Neuronal stem cell (in vitro differentiated cells): ENCODE measurements around the gene KCNE3.

ENCODE experiments used
- DNase-seq: peaks from one replicate; pipeline ENCODE4 v3.0.0-alpha.2; 2013; ENCODE audit warnings: low spot score
- H2AFZ ChIP-seq: one replicate; pipeline ENCODE4 v1.6.1; 2013; ENCODE audit warnings: mild to moderate bottlenecking, low read length, inconsistent platforms
- H2AK5ac ChIP-seq: 2 replicates; pipeline ENCODE4 v1.6.1; 2013; ENCODE audit warnings: low read depth, mild to moderate bottlenecking, inconsistent platforms, low read length, moderate library complexity, mixed read lengths
- H2BK120ac ChIP-seq: 2 replicates; pipeline ENCODE4 v1.6.1; 2013; ENCODE audit warnings: low read depth, mild to moderate bottlenecking, inconsistent platforms, low read length, moderate library complexity, mixed read lengths
- H2BK12ac ChIP-seq: one replicate; pipeline ENCODE4 v1.6.1; 2013; ENCODE audit warnings: low read length, inconsistent platforms
- H2BK15ac ChIP-seq: 2 replicates; pipeline ENCODE4 v1.6.1; 2013; ENCODE audit warnings: mild to moderate bottlenecking, low read length, inconsistent platforms, mixed read lengths
- H2BK5ac ChIP-seq: one replicate; pipeline ENCODE4 v1.6.1; 2013; ENCODE audit warnings: inconsistent platforms, mild to moderate bottlenecking, low read length, moderate library complexity
- H3K14ac ChIP-seq: one replicate; pipeline ENCODE4 v1.6.1; 2013; ENCODE audit warnings: low read length, inconsistent platforms
- H3K18ac ChIP-seq: 2 replicates; pipeline ENCODE4 v1.6.1; 2013; ENCODE audit warnings: low read length, inconsistent platforms
- H3K23ac ChIP-seq: 2 replicates; pipeline ENCODE4 v1.6.1; 2013; ENCODE audit warnings: low read depth, mild to moderate bottlenecking, mixed read lengths, low read length, inconsistent platforms; ENCODE audit not compliant: poor library complexity
- H3K27ac ChIP-seq: replicated peaks from 3 replicates; pipeline ENCODE4 v1.5.1; 2013; ENCODE audit warnings: low read length, inconsistent platforms
- H3K27me3 ChIP-seq, 3 experiments: 2 replicates each; pipeline ENCODE4 v1.6.1; 2013; ENCODE audit warnings: low read length in 3 of 3, mild to moderate bottlenecking in 2 of 3, inconsistent platforms in 1 of 3, low read depth in 1 of 3, mixed read lengths in 1 of 3, moderate library complexity in 1 of 3; ENCODE audit not compliant: control insufficient read depth in 3 of 3, insufficient read depth in 3 of 3
- H3K36me3 ChIP-seq, 2 donors: replicated peaks in 1 of 2; 2 replicates each; pipeline ENCODE4 v1.6.1; 2013; ENCODE audit warnings: low read length in 2 of 2; ENCODE audit not compliant: control insufficient read depth in 2 of 2, insufficient read depth in 2 of 2
- H3K4ac ChIP-seq: 2 replicates; pipeline ENCODE4 v1.6.1; 2013; ENCODE audit warnings: inconsistent platforms, mild to moderate bottlenecking, low read length, moderate library complexity
- H3K4me1 ChIP-seq, 2 donors: 1 replicate in 1 of 2; 2 replicates in 1 of 2; pipeline ENCODE4 v1.6.1; 2013; ENCODE audit warnings: low read length in 2 of 2, low read depth in 1 of 2; ENCODE audit not compliant: control insufficient read depth in 2 of 2, insufficient read depth in 1 of 2
- H3K4me2 ChIP-seq: one replicate; pipeline ENCODE4 v1.6.1; 2013; ENCODE audit warnings: mild to moderate bottlenecking, low read length, inconsistent platforms; ENCODE audit not compliant: insufficient read depth, poor library complexity, severe bottlenecking
- H3K4me3 ChIP-seq, 2 donors: 2 replicates each; pipeline ENCODE4 v1.5.1; 2013; ENCODE audit warnings: low read length in 2 of 2, mild to moderate bottlenecking in 2 of 2, inconsistent platforms in 1 of 2, moderate library complexity in 1 of 2
- H3K79me1 ChIP-seq: one replicate; pipeline ENCODE4 v1.6.1; 2013; ENCODE audit warnings: low read depth, mild to moderate bottlenecking, inconsistent platforms, low read length, moderate library complexity
- H3K9ac ChIP-seq: one replicate; pipeline ENCODE4 v1.6.1; 2013; ENCODE audit warnings: mild to moderate bottlenecking, low read depth, low read length, inconsistent platforms; ENCODE audit not compliant: poor library complexity
- H3K9me3 ChIP-seq, 2 donors: replicated peaks in 1 of 2; 2 replicates each; pipeline versions ENCODE3 to v1.6.1; 2013; ENCODE audit warnings: low read length in 2 of 2, mild to moderate bottlenecking in 2 of 2, inconsistent platforms in 1 of 2, low read depth in 1 of 2, mixed read lengths in 1 of 2, moderate library complexity in 1 of 2; ENCODE audit not compliant: control insufficient read depth in 2 of 2, insufficient read depth in 1 of 2
- H4K8ac ChIP-seq: one replicate; pipeline ENCODE4 v1.6.1; 2013; ENCODE audit warnings: low read depth, mild to moderate bottlenecking, inconsistent platforms, low read length, moderate library complexity
- H4K91ac ChIP-seq: one replicate; pipeline ENCODE4 v1.6.1; 2013; ENCODE audit warnings: low read length, low read depth, mild to moderate bottlenecking, inconsistent platforms; ENCODE audit not compliant: poor library complexity
- WGBS, 2 donors: extraction: QIAGEN DNeasy Blood & Tissue Kit; methylation state at CpG; one replicate each; pipeline ENCODE4 v1.1.7; 2013; ENCODE audit warnings: missing lambda C conversion rate in 2 of 2, mixed read lengths in 1 of 2; ENCODE audit not compliant: insufficient read length in 2 of 2, insufficient replicate concordance in 1 of 2; ENCODE audit errors: extremely low coverage in 2 of 2; 5-methylcytosine and 5-hydroxymethylcytosine counted together

The KCNE3 gene

GRCh38 chr11:74476536-74476935 lies 9.2 kb upstream of the KCNE3 start:
- H2BK120ac ChIP-seq, result no peak overlapping the region
- no peak overlapping the region for H2BK15ac ChIP-seq
- no peak overlapping the region for H3K4me2 ChIP-seq
- H3K4me1 ChIP-seq, result no peaks in the 10 kb centered on the region
- no peak for DNase-seq
- no peaks in the 10 kb centered on the region for H3K36me3 ChIP-seq
- no peak overlapping the region for H3K4ac ChIP-seq
- no peak overlapping the region for H2BK5ac ChIP-seq
- H3K23ac ChIP-seq, result no peak overlapping the region
- no peak overlapping the region for H3K27ac ChIP-seq
- no peak overlapping the region for H3K14ac ChIP-seq
- no peak overlapping the region for H2AFZ ChIP-seq
- H4K91ac ChIP-seq, result no peak overlapping the region
- H3K4me3 ChIP-seq, result no peak overlapping the region
- H2BK12ac ChIP-seq, result no peak overlapping the region
- no peak overlapping the region for H3K9ac ChIP-seq
- no peaks in the 10 kb centered on the region for H3K9me3 ChIP-seq
- H3K18ac ChIP-seq, result no peak overlapping the region
- WGBS, 2 donors, result no CpG with 5 or more reads among the region's 2 CpGs
- no peaks in the 10 kb centered on the region for H3K79me1 ChIP-seq
- H4K8ac ChIP-seq, result no peak overlapping the region
- peaks cover 0 to 6% (median 0%) of the 10 kb centered on the region in 3 experiments for H3K27me3 ChIP-seq
- no peak overlapping the region for H2AK5ac ChIP-seq

- H3K23ac ChIP-seq, result no peak overlapping the region
- WGBS, 2 donors, result no CpG with 5 or more reads among the region's 1 CpG
- H3K9ac ChIP-seq, result no peak overlapping the region
- H3K4me2 ChIP-seq, result no peak overlapping the region
- H2BK12ac ChIP-seq, result no peak overlapping the region
- no peak overlapping the region for H3K18ac ChIP-seq
- H4K8ac ChIP-seq, result no peak overlapping the region
- H3K27ac ChIP-seq, result no peak overlapping the region
- H3K4ac ChIP-seq, result no peak overlapping the region
- no peaks in the 10 kb centered on the region for H3K4me1 ChIP-seq
- no peak overlapping the region for H2AFZ ChIP-seq
- H2BK120ac ChIP-seq, result no peak overlapping the region
- no peak for DNase-seq
- H3K9me3 ChIP-seq, result no peaks in the 10 kb centered on the region
- H2BK5ac ChIP-seq, result no peak overlapping the region
- no peaks in the 10 kb centered on the region for H3K36me3 ChIP-seq
- no peak overlapping the region for H3K14ac ChIP-seq
- H3K4me3 ChIP-seq, result no peak overlapping the region
- no peaks in the 10 kb centered on the region for H3K79me1 ChIP-seq
- no peak overlapping the region for H2AK5ac ChIP-seq
- H2BK15ac ChIP-seq, result no peak overlapping the region
- peaks cover 0 to 6% (median 0%) of the 10 kb centered on the region in 3 experiments for H3K27me3 ChIP-seq
- no peak overlapping the region for H4K91ac ChIP-seq
Observed at GRCh38 chr11:74474316-74474715, 7.0 kb upstream of the KCNE3 start.

GRCh38 chr11:74473382-74474173 lies 6.2 kb upstream of the KCNE3 start:
- Histone ChIP-seq H3K9me3 (no peaks in the 10 kb centered on the region), H3K79me1 (no peaks in the 10 kb centered on the region), H2BK5ac (no peak overlapping the region), H3K4me1 (no peaks in the 10 kb centered on the region), H3K4me2 (no peak overlapping the region), H3K14ac (no peak overlapping the region), H2AK5ac (peak overlapping the region; percentile 13), H4K91ac (no peak overlapping the region), H3K9ac (peak overlapping the region; percentile 31), H3K18ac (no peak overlapping the region), H2BK120ac (no peak overlapping the region), H2BK15ac (no peak overlapping the region), H3K27ac (no peak overlapping the region), H3K36me3 (no peaks in the 10 kb centered on the region), H2AFZ (no peak overlapping the region), H4K8ac (no peak overlapping the region), H2BK12ac (no peak overlapping the region), H3K23ac (no peak overlapping the region), H3K4me3 (no peak overlapping the region), H3K4ac (no peak overlapping the region), H3K27me3 (peaks cover 0 to 13% (median 0%) of the 10 kb centered on the region in 3 experiments)
- no CpG with 5 or more reads among the region's 10 CpGs for WGBS, 2 donors
- no peak for DNase-seq

GRCh38 chr11:74471668-74472429 lies 4.5 kb upstream of the KCNE3 start:
- Histone ChIP-seq H3K4me1 (peaks cover 0 to 10% of the 10 kb centered on the region in 2 donors), H3K27ac (no peak overlapping the region), H2BK120ac (no peak overlapping the region), H2AK5ac (no peak overlapping the region), H3K79me1 (no peaks in the 10 kb centered on the region), H2BK12ac (no peak overlapping the region), H3K4ac (no peak overlapping the region), H3K36me3 (no peaks in the 10 kb centered on the region), H2BK5ac (no peak overlapping the region), H3K23ac (no peak overlapping the region), H3K4me3 (no peak overlapping the region), H4K91ac (no peak overlapping the region), H3K4me2 (no peak overlapping the region), H3K9ac (no peak overlapping the region), H3K18ac (no peak overlapping the region), H3K14ac (no peak overlapping the region), H2AFZ (no peak overlapping the region), H4K8ac (no peak overlapping the region), H3K9me3 (no peaks in the 10 kb centered on the region), H3K27me3 (peaks cover 0 to 13% (median 5%) of the 10 kb centered on the region in 3 experiments), H2BK15ac (no peak overlapping the region)
- DNase-seq, result no peak
- WGBS, 2 donors, result no CpG with 5 or more reads among the region's 5 CpGs
